HepG2 (cell line): ENCODE data around the gene DBNDD1. TPM values are rescaled to one million over a fixed set of nuclear protein-coding genes. Genes with fewer than 3 reads are reported as not detected.

Experiments used
- ATAD3A ChIP-seq: sonication (generic); formaldehyde crosslinking; IDR thresholded peaks from 2 replicates; pipeline ENCODE4 v1.4.0; 2020; ENCODE audit warnings: missing genetic modification reagents
- GPN1 ChIP-seq: sonication (generic); formaldehyde crosslinking; IDR thresholded peaks from 2 replicates; pipeline ENCODE4 v1.5.1; 2020; ENCODE audit warnings: missing genetic modification reagents, borderline replicate concordance
- MAF1 ChIP-seq: sonication (generic); formaldehyde crosslinking; IDR thresholded peaks from 2 replicates; pipeline ENCODE4 v1.5.0; 2020; ENCODE audit warnings: missing genetic modification reagents, borderline replicate concordance
- MEF2D ChIP-seq: sonication (generic); formaldehyde crosslinking; IDR thresholded peaks from 2 replicates; pipeline ENCODE4 v1.5.1; 2020; ENCODE audit warnings: mild to moderate bottlenecking, missing genetic modification reagents
- PHF8 ChIP-seq: sonication (generic); formaldehyde crosslinking; IDR thresholded peaks from 2 replicates; pipeline ENCODE4 v1.5.0; 2020; ENCODE audit warnings: missing genetic modification reagents
- REL ChIP-seq: sonication (generic); formaldehyde crosslinking; conservative IDR thresholded peaks from 2 replicates; pipeline ENCODE4 v1.8.0; 2022; ENCODE audit warnings: mild to moderate bottlenecking, missing genetic modification reagents, moderate library complexity
- RFX1 ChIP-seq: fragments of 450-650 bp; IDR thresholded peaks from 2 replicates; pipeline ENCODE4 v1.6.1; 2017
- SRSF4 ChIP-seq: fragments of 200-400 bp; formaldehyde crosslinking; IDR thresholded peaks from one replicate; pipeline ENCODE4 v1.6.1; 2018; ENCODE audit warnings: mild to moderate bottlenecking, low read depth, low read length, moderate library complexity; ENCODE audit not compliant: poor library complexity, severe bottlenecking
- STAT5B ChIP-seq: sonication (generic); formaldehyde crosslinking; IDR thresholded peaks from 2 replicates; pipeline ENCODE4 v1.4.0; 2020; ENCODE audit warnings: missing genetic modification reagents
- TMF1 ChIP-seq: sonication (generic); formaldehyde crosslinking; IDR thresholded peaks from 2 replicates; pipeline ENCODE4 v1.8.1; 2022; ENCODE audit warnings: low read depth, missing genetic modification reagents
- ZNF674 ChIP-seq: sonication (generic); formaldehyde crosslinking; IDR thresholded peaks from 2 replicates; pipeline ENCODE4 v1.5.0; 2020; ENCODE audit warnings: low read depth, mild to moderate bottlenecking, missing genetic modification reagents
- ZSCAN30 ChIP-seq: sonication (generic); formaldehyde crosslinking; IDR thresholded peaks from 2 replicates; pipeline ENCODE4 v1.5.0; 2020; ENCODE audit warnings: mild to moderate bottlenecking, missing genetic modification reagents
- polyA plus RNA-seq, 8 experiments: library from polyadenylated mRNA; depleted of rRNA in 3 of 8; stranded (reverse) in 7 of 8; unstranded in 1 of 8; fragments of >200 nt; fragmentation: Illumina TruSeq in 4 of 8; extraction: Trizol in 4 of 8; gene quantifications; 2 replicates each; pipeline versions ENCODE4 v1.2.1 to v1.2.3, GENCODE V29; 2011 to 2016; ENCODE audit warnings: low read depth in 4 of 8, missing spikeins in 1 of 8, mixed read lengths in 1 of 8; ENCODE audit not compliant: insufficient read depth in 1 of 8
- total RNA-seq, 5 experiments: library from RNA; depleted of rRNA; stranded (reverse); fragments of >200 nt; fragmentation: Illumina TruSeq; extraction: Trizol; gene quantifications; 2 replicates each; pipeline ENCODE4 v1.2.3, GENCODE V29; 2016; ENCODE audit warnings: low read depth in 1 of 5
- TF ChIP-seq, protein P1 (sequence below): sonication (generic); formaldehyde crosslinking; IDR thresholded peaks from 2 replicates; pipeline ENCODE4 v1.4.0; 2020; ENCODE audit warnings: missing genetic modification reagents
- TF ChIP-seq, protein P2 (sequence below): sonication (generic); formaldehyde crosslinking; IDR thresholded peaks from 2 replicates; pipeline ENCODE4 v1.5.1; 2020; ENCODE audit warnings: mild to moderate bottlenecking, missing genetic modification reagents
- TF ChIP-seq, protein P3 (sequence below): IDR thresholded peaks from 2 replicates; pipeline ENCODE4 v1.6.1; 2016; ENCODE audit warnings: missing genetic modification reagents, missing compliant biosample characterization
- TF ChIP-seq, protein P4 (sequence below): sonication (generic); formaldehyde crosslinking; IDR thresholded peaks from 2 replicates; pipeline ENCODE4 v1.5.0; 2020; ENCODE audit warnings: mild to moderate bottlenecking, missing genetic modification reagents
- TF ChIP-seq, protein P5 (sequence below): sonication (generic); formaldehyde crosslinking; IDR thresholded peaks from 2 replicates; pipeline ENCODE4 v1.4.0; 2020; ENCODE audit warnings: missing genetic modification reagents
- TF ChIP-seq, protein P6 (sequence below): sonication (generic); formaldehyde crosslinking; IDR thresholded peaks from 2 replicates; pipeline ENCODE4 v1.4.0; 2020; ENCODE audit warnings: mild to moderate bottlenecking, missing genetic modification reagents

DBNDD1 gene
- total and polyA plus RNA-seq, 2 of the 13 experiments (the other 11 are each of a cell fraction or from before 2014, with no cell fraction given), result 17.0 to 40.4 TPM

DNA sequence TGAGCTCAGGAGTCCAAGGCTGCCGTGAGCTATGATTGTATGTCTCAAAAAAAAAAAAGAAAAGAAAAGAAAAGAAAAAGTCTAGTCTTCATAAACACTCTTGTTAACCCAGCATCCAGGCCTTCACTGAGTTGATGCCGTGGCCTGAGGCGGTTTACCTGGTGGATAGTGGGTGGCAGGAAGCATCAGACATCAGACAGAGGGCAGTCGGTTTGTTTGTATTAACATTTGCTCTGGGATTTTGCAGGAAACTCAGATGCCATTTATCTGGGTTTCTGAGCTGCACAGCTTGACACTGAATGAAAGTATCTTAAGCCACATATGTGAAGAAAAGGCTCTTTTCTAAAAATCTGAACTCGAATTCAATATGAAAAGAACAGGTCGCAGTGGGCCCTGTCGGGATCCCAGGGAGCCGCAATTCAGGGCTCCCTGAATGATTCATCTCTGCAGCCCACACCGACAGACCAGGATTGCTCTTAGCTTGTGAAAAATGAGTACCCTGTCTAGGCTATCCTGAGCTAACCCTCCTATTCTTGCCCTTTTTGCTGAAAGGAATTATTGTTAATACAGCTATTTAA lies 1.1 kb upstream of the DBNDD1 start (continued):
- TF ChIP-seq, protein P1, sequence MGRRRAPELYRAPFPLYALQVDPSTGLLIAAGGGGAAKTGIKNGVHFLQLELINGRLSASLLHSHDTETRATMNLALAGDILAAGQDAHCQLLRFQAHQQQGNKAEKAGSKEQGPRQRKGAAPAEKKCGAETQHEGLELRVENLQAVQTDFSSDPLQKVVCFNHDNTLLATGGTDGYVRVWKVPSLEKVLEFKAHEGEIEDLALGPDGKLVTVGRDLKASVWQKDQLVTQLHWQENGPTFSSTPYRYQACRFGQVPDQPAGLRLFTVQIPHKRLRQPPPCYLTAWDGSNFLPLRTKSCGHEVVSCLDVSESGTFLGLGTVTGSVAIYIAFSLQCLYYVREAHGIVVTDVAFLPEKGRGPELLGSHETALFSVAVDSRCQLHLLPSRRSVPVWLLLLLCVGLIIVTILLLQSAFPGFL, result no peak
- TF ChIP-seq MAF1 (CRISPR knock-in tag) (no peak), STAT5B (CRISPR knock-in tag) (no peak), REL (CRISPR knock-in tag) (no peak), ZSCAN30 (CRISPR knock-in tag) (0 out of 2 replicates have a peak, but pooled peaks have one; percentile 51), PHF8 (CRISPR knock-in tag) (no peak), MEF2D (no peak), RFX1 (no peak), GPN1 (CRISPR knock-in tag) (no peak), SRSF4 (no peak), ZNF674 (CRISPR knock-in tag) (no peak), TMF1 (CRISPR knock-in tag) (no peak), ATAD3A (no peak)
- TF ChIP-seq, protein P2, sequence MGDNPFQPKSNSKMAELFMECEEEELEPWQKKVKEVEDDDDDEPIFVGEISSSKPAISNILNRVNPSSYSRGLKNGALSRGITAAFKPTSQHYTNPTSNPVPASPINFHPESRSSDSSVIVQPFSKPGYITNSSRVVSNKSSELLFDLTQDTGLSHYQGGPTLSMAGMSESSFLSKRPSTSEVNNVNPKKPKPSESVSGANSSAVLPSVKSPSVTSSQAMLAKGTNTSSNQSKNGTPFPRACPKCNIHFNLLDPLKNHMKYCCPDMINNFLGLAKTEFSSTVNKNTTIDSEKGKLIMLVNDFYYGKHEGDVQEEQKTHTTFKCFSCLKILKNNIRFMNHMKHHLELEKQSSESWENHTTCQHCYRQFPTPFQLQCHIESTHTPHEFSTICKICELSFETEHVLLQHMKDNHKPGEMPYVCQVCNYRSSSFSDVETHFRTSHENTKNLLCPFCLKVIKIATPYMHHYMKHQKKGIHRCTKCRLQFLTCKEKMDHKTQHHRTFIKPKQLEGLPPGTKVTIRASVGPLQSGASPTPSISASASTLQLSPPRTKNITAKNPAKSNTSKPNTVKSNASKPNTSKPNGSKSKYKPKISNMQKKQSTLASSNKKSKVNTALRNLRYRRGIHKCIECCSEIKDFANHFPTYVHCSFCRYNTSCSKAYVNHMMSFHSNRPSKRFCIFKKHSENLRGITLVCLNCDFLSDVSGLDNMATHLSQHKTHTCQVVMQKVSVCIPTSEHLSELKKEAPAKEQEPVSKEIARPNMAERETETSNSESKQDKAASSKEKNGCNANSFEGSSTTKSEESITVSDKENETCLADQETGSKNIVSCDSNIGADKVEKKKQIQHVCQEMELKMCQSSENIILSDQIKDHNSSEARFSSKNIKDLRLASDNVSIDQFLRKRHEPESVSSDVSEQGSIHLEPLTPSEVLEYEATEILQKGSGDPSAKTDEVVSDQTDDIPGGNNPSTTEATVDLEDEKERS, result no peak
- TF ChIP-seq, protein P3, sequence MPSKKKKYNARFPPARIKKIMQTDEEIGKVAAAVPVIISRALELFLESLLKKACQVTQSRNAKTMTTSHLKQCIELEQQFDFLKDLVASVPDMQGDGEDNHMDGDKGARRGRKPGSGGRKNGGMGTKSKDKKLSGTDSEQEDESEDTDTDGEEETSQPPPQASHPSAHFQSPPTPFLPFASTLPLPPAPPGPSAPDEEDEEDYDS (CRISPR knock-in tag), result 0 out of 2 replicates have a peak, but pooled peaks have one; percentile 38
- TF ChIP-seq, protein P4, sequence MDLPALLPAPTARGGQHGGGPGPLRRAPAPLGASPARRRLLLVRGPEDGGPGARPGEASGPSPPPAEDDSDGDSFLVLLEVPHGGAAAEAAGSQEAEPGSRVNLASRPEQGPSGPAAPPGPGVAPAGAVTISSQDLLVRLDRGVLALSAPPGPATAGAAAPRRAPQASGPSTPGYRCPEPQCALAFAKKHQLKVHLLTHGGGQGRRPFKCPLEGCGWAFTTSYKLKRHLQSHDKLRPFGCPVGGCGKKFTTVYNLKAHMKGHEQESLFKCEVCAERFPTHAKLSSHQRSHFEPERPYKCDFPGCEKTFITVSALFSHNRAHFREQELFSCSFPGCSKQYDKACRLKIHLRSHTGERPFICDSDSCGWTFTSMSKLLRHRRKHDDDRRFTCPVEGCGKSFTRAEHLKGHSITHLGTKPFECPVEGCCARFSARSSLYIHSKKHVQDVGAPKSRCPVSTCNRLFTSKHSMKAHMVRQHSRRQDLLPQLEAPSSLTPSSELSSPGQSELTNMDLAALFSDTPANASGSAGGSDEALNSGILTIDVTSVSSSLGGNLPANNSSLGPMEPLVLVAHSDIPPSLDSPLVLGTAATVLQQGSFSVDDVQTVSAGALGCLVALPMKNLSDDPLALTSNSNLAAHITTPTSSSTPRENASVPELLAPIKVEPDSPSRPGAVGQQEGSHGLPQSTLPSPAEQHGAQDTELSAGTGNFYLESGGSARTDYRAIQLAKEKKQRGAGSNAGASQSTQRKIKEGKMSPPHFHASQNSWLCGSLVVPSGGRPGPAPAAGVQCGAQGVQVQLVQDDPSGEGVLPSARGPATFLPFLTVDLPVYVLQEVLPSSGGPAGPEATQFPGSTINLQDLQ (CRISPR knock-in tag), result 0 out of 2 replicates have a peak, but pooled peaks have one; percentile 29
- TF ChIP-seq, protein P5, sequence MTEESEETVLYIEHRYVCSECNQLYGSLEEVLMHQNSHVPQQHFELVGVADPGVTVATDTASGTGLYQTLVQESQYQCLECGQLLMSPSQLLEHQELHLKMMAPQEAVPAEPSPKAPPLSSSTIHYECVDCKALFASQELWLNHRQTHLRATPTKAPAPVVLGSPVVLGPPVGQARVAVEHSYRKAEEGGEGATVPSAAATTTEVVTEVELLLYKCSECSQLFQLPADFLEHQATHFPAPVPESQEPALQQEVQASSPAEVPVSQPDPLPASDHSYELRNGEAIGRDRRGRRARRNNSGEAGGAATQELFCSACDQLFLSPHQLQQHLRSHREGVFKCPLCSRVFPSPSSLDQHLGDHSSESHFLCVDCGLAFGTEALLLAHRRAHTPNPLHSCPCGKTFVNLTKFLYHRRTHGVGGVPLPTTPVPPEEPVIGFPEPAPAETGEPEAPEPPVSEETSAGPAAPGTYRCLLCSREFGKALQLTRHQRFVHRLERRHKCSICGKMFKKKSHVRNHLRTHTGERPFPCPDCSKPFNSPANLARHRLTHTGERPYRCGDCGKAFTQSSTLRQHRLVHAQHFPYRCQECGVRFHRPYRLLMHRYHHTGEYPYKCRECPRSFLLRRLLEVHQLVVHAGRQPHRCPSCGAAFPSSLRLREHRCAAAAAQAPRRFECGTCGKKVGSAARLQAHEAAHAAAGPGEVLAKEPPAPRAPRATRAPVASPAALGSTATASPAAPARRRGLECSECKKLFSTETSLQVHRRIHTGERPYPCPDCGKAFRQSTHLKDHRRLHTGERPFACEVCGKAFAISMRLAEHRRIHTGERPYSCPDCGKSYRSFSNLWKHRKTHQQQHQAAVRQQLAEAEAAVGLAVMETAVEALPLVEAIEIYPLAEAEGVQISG (CRISPR knock-in tag), result no peak
- TF ChIP-seq, protein P6, sequence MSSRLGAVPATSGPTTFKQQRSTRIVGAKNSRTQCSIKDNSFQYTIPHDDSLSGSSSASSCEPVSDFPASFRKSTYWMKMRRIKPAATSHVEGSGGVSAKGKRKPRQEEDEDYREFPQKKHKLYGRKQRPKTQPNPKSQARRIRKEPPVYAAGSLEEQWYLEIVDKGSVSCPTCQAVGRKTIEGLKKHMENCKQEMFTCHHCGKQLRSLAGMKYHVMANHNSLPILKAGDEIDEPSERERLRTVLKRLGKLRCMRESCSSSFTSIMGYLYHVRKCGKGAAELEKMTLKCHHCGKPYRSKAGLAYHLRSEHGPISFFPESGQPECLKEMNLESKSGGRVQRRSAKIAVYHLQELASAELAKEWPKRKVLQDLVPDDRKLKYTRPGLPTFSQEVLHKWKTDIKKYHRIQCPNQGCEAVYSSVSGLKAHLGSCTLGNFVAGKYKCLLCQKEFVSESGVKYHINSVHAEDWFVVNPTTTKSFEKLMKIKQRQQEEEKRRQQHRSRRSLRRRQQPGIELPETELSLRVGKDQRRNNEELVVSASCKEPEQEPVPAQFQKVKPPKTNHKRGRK, result no peak
